Peyer's patch (tissue), 4 donors: ENCODE data around the gene PRLHR.

Experiments
- CTCF ChIP-seq, 6 experiments: fragments of 450-650 bp in 4 of 6; fragments of 200-600 bp in 2 of 6; sonication (generic) in 1 of 6; IDR thresholded peaks; one replicate each; pipeline ENCODE4 v1.5.1; 2017 to 2019; ENCODE audit warnings: antibody characterized with exemption in 6 of 6, mild to moderate bottlenecking in 3 of 6, moderate library complexity in 1 of 6
- POLR2A ChIP-seq, 2 donors: fragments of 450-650 bp; IDR thresholded peaks; one replicate each; pipeline ENCODE4 v1.5.1; 2017; ENCODE audit warnings: antibody characterized with exemption in 2 of 2, mild to moderate bottlenecking in 2 of 2, moderate library complexity in 2 of 2

GRCh38 chr10:118582511-118582910, 12.9 kb downstream of the PRLHR start:
- no peak for TF ChIP-seq CTCF (IDR thresholded peaks at IDR 0.05)
- no peak for TF ChIP-seq POLR2A (IDR thresholded peaks at IDR 0.05)
